ENCODE data around the gene SLC49A3. TPM values are rescaled to one million over a fixed set of nuclear protein-coding genes. Genes with fewer than 3 reads are reported as not detected.

Gene SLC49A3
- total RNA-seq, 1 experiment from 2014 or later = 6.9 TPM

DNA sequence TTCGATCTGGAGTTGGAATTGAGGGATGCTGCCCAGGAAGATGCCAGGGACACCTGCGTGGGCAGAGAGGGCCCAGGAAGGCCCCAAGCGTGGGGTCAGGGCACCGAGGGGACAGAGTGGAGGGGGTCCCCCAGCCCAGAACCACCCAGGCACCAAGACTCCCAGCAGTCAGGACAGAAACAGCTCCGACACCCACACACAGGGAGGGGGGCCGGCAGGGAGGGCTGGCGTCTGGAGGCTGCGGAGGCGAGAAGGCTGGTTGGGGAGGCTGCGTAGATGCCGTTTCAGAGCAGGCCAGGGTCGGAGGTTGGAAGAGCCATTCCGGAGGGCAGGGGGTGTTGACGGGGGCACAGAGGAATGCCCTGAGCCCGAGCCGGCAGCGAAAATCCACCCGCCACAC is 38.5 kb downstream of the SLC49A3 start:
- H2BK20ac ChIP-seq (ENCODE audit: low read depth, low read length, poor library complexity, severe bottlenecking) = no peak overlapping the region
- no peak overlapping the region for H3K14ac ChIP-seq (ENCODE audit: insufficient read depth, low read length)
- no peaks in the 10 kb centered on the region for H3K79me2 ChIP-seq (ENCODE audit: insufficient read depth, low read length)
- WGBS (ENCODE audit: extremely low coverage, insufficient read length, low lambda C conversion rate) = no CpG with 5 or more reads among the region's 18 CpGs
- H4K20me1 ChIP-seq (ENCODE audit: control insufficient read depth, insufficient read depth, insufficient read length) = no peaks in the 10 kb centered on the region
- Mint-ChIP-seq H3K36me3 (ENCODE audit: insufficient read depth in 1 of 3, low read depth in 3 of 3) (no peaks in the 10 kb centered on the region), H3K27me3 (ENCODE audit: low read depth) (peaks cover 3% of the 10 kb centered on the region), H3K4me3 (no peak overlapping the region), H3K9me3 (no peaks in the 10 kb centered on the region; a peak in 2 of 5 replicates), H3K27ac (no peak overlapping the region), H3K4me1 (peaks cover 5 to 25% of the 10 kb centered on the region in 2 experiments; a peak in 3 of 4 replicates)
- no peaks in the 10 kb centered on the region for H3K27me3 ChIP-seq (ENCODE audit: insufficient read depth, low read length)
- H2BK5ac ChIP-seq (ENCODE audit: insufficient read length, low read length) = no peak overlapping the region
- no peak overlapping the region for H2BK120ac ChIP-seq (ENCODE audit: low read depth, low read length, poor library complexity, severe bottlenecking)
- H3K4me2 ChIP-seq (ENCODE audit: insufficient read depth, insufficient read length, low read length) = no peak overlapping the region
- H3K4me1 ChIP-seq (ENCODE audit: insufficient read depth, low read length) = no peaks in the 10 kb centered on the region
- H3K79me1 ChIP-seq (ENCODE audit: insufficient read depth, low read depth, low read length, poor library complexity, severe bottlenecking) = no peaks in the 10 kb centered on the region
- H3K27ac ChIP-seq (ENCODE audit: insufficient read length, low read depth, low read length) = no peak overlapping the region
- TF ChIP-seq, protein P1, sequence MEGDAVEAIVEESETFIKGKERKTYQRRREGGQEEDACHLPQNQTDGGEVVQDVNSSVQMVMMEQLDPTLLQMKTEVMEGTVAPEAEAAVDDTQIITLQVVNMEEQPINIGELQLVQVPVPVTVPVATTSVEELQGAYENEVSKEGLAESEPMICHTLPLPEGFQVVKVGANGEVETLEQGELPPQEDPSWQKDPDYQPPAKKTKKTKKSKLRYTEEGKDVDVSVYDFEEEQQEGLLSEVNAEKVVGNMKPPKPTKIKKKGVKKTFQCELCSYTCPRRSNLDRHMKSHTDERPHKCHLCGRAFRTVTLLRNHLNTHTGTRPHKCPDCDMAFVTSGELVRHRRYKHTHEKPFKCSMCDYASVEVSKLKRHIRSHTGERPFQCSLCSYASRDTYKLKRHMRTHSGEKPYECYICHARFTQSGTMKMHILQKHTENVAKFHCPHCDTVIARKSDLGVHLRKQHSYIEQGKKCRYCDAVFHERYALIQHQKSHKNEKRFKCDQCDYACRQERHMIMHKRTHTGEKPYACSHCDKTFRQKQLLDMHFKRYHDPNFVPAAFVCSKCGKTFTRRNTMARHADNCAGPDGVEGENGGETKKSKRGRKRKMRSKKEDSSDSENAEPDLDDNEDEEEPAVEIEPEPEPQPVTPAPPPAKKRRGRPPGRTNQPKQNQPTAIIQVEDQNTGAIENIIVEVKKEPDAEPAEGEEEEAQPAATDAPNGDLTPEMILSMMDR (conservative IDR thresholded peaks at IDR 0.05) = no peak
- H2AFZ ChIP-seq (ENCODE audit: low read length) = no peak overlapping the region
- no peak overlapping the region for H2BK15ac ChIP-seq (ENCODE audit: low read depth, low read length)
- H2AK5ac ChIP-seq (ENCODE audit: insufficient read length, low read length) = no peak overlapping the region
- H4K8ac ChIP-seq (replicated peaks; ENCODE audit: insufficient read length, low read depth, low read length) = no peak overlapping the region
- H3K23me2 ChIP-seq (ENCODE audit: insufficient read length, low read depth, low read length, poor library complexity, severe bottlenecking) = no peaks in the 10 kb centered on the region
- H3K9me3 ChIP-seq (ENCODE audit: control insufficient read depth, low read depth, low read length) = no peaks in the 10 kb centered on the region
- no peak overlapping the region for H3K18ac ChIP-seq (ENCODE audit: insufficient read length, low read depth, low read length)
- H4K91ac ChIP-seq (ENCODE audit: insufficient read length, low read depth, low read length) = no peak overlapping the region
- DNase-seq = no peak
- H4K5ac ChIP-seq (ENCODE audit: insufficient read length, low read depth, low read length) = no peak overlapping the region
- no peak overlapping the region for H3T11ph ChIP-seq (ENCODE audit: low read length)
- no peak overlapping the region for H2BK12ac ChIP-seq (ENCODE audit: insufficient read length, low read depth, low read length)
- no peak overlapping the region for H3K23ac ChIP-seq (ENCODE audit: insufficient read length, low read depth, low read length)
- H3K56ac ChIP-seq (ENCODE audit: insufficient read length, low read depth, low read length) = no peak overlapping the region
- H3K9ac ChIP-seq (ENCODE audit: extremely low read depth, insufficient read length, low read length) = no peak overlapping the region
- H3K4ac ChIP-seq (ENCODE audit: low read depth, low read length) = no peak overlapping the region
